OCI-LY7 (cell line): ENCODE measurements around the gene NAXE.

Experiments used
- EZH2phosphoT487 ChIP-seq: fragments of 200-600 bp; sonication (generic); IDR thresholded peaks from 2 replicates; pipeline ENCODE4 v1.6.1; 2018; ENCODE audit warnings: low read depth, borderline replicate concordance, mild to moderate bottlenecking, mixed run types, antibody characterized with exemption, low read length, moderate library complexity, mixed read lengths
- TF ChIP-seq, protein P1 (sequence below): fragments of 200-600 bp; sonication (generic); conservative IDR thresholded peaks from 2 replicates; pipeline ENCODE4 v1.5.1; 2014; ENCODE audit warnings: mild to moderate bottlenecking, antibody characterized with exemption, low read length, moderate library complexity, mixed read lengths

DNA sequence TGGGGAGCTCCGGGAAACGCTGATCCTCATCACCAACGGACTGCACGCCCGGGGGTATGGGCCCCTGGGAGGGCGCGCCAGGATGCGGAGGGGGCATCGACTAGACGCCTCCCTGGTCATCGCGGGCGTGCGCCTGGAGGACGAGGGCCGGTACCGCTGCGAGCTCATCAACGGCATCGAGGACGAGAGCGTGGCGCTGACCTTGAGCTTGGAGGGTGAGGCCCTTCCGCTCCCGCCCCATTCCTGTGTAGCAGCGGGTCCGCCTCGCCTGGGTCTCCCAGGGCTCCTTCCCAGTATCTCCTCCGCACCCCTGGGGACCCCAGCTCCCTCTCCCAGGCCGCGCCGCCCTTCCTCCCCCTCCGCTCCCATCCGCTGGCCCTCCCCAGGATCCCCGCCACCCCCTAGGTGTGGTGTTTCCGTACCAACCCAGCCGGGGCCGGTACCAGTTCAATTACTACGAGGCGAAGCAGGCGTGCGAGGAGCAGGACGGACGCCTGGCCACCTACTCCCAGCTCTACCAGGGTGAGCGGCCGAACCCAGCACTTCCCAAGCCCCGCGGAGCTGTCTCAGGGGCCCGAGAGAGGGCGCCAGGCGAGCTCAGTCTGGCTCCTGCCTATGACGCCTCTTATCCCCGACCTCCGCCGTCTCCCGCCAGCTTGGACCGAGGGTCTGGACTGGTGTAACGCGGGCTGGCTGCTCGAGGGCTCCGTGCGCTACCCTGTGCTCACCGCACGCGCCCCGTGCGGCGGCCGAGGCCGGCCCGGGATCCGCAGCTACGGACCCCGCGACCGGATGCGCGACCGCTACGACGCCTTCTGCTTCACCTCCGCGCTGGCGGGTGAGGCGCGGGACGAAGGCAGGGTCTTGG lies 32.6 kb downstream of the NAXE start:
- no peak for TF ChIP-seq EZH2phosphoT487
- TF ChIP-seq, protein P1, sequence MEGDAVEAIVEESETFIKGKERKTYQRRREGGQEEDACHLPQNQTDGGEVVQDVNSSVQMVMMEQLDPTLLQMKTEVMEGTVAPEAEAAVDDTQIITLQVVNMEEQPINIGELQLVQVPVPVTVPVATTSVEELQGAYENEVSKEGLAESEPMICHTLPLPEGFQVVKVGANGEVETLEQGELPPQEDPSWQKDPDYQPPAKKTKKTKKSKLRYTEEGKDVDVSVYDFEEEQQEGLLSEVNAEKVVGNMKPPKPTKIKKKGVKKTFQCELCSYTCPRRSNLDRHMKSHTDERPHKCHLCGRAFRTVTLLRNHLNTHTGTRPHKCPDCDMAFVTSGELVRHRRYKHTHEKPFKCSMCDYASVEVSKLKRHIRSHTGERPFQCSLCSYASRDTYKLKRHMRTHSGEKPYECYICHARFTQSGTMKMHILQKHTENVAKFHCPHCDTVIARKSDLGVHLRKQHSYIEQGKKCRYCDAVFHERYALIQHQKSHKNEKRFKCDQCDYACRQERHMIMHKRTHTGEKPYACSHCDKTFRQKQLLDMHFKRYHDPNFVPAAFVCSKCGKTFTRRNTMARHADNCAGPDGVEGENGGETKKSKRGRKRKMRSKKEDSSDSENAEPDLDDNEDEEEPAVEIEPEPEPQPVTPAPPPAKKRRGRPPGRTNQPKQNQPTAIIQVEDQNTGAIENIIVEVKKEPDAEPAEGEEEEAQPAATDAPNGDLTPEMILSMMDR, result no peak; the same call in none of the 2 replicates
